Measurements from ENCODE around the gene PPIL1.
"Not testable (repeated sequence)": the region's sequence is repeated elsewhere in the genome, so short reads cannot be mapped to it uniquely, and the experiment has no call there.

Gene PPIL1

DNA sequence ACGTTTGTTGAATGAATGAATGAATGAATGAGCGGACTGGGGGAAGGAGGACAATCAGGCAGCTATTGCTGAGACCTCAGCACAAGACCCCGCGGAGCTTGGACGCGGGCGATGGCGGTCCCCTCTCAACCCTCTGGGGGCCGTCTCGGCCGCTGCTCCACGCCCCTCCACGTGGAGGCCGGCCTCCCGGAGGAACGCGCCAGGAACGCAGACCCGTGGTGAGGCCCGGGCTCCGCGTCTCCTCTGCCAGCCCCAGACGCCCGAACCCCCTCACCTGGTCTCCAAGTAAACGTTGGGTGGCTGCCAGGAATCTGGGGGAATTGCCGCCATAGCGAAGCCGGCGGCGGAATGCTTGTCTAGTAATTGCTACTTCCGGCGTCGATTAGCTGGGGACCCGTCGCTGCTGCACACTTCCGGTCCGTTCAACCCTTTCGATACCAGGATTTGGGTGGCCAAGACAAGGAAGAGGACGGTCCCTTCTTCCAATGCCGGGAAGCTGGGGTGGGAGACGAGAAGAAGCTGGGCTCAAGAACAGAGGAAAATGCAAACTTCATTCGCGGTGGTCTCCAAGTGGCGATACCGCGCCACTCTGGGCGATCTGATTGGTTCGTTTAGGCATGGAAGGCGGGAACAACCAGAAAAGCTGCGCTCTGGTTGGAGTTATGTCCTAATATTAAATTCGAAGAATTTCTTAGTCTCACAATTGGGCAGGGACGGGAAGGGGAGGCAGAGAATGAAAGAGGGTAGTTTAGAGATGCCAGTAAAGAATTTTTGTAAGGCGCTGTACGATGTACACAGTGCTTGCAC lies at the start of gene PPIL1:
Gene PPIL1, minus strand, starts transcription at position 361 of the 807 bp plus-strand sequence. Its CDS starts 31 bp downstream, at position 330.
- peak; percentile 59 to 62 for DNase-seq (ENCODE audit: low read depth in 2 of 2)

DNA sequence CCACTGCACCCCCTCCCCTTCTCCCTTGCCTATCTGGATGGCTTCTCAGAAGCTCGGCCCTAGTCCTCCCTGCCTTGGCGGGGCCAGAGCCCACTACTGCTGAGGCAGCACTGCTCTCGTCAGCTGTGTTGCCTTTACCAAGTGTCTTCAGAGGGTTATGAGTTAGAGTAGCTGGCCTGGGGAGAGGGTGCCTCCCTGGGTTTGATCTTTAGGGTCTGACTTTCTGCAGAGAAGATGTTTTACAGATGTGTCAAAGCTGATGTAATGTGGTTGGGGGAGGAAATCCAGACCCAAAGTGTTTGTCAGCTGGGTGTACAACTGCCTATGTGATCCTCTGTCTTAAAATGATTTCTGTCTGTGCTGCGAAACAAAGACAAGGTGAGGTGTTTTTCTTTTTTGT lies 49.5 kb upstream of the PPIL1 start:
- DNase-seq (ENCODE audit: low read depth in 2 of 2): no peak

DNA sequence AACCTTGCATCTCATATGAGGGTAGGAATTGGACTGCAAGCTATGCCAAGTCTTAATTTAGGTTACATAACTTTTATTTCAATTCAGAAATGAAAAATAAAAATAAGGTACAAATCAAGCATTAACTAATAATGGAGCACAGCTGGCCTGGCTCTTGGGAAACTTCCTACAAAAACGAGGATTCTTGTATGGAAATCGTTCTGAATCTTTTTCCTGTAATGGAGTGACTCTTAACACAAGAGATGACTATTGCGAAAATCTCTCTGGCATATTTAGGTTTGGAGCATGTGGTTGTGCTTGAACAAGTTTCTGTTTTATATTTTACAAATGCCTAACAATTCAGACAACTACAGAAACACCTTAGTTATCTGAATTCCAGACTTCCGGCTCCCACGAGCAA lies 45.9 kb upstream of the PPIL1 start:
- DNase-seq (ENCODE audit: low read depth in 2 of 2): no peak

DNA sequence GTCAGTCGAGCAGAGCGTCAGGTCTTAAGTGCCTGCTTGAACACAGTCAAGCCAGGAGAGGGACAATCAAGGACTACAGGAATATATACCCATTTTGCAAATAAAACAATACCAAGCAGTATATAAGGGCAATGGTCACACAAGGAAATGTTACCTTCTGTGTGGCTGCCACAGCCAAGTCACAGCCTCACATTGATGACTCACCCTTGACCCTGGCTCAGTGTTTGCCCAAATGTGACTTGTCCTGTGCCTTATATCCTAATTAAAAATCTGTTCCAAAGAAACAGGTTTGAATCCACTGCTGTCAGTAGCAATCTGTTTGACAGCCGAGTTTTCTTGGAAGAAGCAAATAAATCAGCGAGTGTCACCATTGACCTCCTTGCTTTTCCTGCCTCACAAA lies 45.4 kb upstream of the PPIL1 start:
- DNase-seq (ENCODE audit: low read depth in 2 of 2): no peak

DNA sequence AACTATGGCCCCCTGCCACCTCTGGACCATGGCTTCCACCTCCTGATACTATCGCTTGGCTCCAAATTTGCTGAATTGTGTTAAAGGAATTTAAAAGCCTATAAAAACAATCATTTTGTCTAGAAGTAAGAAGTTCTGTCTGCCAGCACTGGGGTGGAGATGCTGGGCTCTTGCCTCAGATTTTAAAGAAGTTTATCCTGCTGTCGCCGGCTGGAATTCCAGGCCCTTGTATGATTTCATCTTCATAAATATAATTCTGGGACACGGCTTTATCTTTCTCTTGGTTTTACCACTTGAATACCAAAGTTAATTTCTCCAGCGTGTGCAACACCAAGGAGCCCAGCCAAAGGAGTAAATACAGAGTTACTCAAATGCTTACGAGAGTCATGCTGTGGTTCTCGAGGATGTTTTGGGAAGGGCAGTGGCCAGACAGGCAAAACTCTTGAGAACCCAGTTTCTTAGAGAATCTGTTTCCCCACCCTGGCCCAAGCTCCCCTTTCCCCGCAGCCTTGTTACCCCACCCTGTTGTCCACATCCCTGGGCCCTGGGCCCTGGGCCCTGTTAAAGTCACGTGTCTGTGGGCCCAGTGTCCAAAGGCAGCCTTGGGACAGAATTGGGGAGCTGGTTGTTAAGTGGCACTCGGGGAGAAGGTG lies 43.1 kb upstream of the PPIL1 start:
- no peak for DNase-seq (ENCODE audit: low read depth in 2 of 2)

DNA sequence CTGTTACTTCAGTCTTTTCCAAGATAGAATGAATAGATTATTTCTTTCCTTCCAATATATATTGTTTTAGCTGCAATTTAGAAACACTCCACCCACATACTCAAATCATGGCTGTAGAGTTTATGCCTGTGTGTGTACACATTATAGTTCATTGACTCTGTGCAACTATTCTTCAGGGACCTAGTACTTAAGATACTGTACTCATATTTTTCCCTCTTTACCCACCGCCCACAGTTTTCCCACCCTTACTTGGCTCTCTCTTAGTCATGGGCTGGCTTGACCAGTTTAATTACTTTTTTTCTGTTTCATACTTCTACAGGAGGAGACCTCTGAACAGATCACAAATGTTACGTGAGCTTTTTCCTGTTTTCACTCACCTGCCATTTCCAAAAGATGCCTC lies 41.5 kb upstream of the PPIL1 start:
- no peak for DNase-seq (ENCODE audit: low read depth in 2 of 2)

DNA sequence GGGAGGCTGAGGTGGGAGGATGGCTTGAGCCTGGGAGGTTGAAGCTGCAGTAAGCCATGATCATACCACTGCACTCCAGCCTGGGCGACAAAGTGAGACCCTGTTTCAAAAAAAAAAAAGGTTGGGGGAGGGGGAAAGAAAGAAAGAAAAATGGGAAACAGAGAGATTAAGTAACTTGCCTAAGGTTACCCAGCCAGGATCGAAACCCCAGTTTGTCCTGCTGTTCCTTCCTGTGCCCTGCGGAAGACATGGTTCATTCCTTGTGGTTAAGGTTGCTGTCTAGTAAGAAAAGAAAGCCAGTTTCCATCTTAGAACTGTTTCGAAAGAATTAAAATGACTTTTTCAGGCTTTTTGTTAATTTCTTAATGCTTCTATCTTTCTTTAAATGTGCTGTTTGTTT lies 41.0 kb upstream of the PPIL1 start:
- no peak for DNase-seq (ENCODE audit: low read depth in 2 of 2)

DNA sequence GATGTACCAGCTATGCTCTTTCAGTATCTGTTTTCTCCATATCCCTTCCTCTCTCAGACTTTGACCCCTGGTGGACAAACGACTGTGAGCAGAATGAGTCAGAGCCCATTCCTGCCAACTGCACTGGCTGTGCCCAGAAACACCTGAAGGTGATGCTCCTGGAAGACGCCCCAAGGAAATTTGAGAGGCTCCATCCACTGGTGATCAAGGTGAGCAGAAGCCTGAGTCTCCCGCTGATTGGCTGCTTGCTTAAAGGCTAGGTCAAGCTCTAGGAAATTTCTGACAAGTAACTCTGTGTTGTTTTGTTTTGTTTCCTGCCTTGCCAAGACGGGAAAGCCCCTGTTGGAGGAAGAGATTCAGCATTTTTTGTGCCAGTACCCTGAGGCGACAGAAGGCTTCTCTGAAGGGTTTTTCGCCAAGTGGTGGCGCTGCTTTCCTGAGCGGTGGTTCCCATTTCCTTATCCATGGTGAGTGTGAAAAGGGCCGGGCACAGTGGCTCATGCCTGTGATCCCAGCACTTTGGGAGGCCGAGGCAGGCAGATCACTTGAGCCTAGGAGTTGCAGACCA lies 39.7 kb upstream of the PPIL1 start:
- DNase-seq (ENCODE audit: low read depth in 2 of 2): no peak

DNA sequence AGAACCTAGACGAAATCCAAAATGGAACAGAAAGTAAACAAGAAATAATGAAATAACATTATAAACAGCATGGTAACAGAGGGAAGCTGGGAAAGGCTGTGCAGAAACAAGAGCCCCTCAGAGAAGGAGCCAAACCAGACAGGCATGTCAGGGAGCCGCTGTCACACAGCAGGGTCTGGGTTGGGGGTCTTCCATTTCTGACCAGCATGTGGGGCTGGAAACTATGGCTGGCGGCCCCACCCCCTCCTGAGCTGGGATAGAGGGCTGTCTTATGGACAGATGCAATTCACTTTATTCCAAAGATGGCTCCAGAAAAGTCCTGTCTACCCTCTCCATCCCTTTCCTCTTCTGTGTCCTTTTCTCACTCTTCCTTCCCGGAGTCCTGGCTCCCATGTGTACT lies 38.5 kb upstream of the PPIL1 start:
- no peak for DNase-seq (ENCODE audit: low read depth in 2 of 2)

DNA sequence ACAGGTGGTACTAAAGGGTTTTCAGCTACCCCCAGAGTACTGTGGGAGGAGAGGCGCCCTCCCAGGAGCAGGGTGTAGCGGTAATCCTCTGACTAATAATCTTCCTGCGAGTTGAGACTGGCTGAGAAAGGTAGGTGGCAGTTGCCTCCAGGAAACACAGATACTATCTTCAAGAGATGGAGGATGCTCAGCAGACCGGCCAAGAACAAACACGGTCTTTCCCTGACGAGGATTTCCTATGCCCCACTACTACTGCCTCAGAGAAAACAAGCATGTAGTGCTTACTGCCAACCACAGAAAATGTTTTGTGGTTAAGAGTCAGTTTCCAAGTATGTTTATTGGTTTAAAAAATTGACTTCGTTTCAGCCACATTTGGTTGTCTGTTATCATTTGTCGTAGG lies 38.0 kb upstream of the PPIL1 start:
- DNase-seq (ENCODE audit: low read depth in 2 of 2): peak in 1 of 2 donors; percentile 24

DNA sequence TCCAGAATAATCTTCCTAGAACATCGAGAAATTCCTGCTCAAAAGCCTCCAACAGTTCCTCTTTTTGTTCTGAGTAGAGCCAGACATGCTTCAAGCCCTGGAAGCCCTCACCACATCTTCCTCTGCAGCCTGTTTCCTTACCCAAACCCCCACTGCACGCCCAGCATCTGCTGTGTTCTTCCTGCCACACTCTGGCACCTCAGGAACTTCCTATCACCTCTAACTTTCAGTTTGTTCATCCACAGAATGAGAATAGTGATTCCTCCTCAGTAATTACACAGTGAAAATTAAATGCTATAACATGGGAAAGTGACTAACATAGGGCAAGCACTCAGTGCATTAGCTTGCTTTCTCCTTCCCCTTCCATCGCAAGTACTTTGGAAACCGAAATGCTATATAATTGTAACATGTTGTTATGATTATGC lies 37.4 kb upstream of the PPIL1 start:
- DNase-seq (ENCODE audit: low read depth in 2 of 2): no peak

DNA sequence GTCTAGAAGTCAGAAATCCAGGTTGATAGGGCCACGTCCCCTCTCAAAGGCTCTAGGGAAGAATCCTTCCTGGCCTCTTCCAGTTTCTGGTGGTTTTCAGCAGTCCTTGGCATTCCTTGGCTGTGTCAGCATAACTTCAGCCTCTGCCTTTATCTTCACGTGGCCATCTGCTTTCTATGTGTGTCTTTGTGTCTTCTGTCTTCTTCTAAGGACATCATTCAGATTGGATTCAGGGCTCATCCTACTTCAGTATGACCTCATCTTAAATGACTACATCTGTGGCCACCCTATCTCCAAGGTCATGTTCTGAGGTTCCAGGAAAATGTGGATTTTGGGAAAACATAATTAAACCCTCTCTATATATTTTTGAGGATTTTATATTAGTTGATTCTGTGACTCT lies 34.1 kb upstream of the PPIL1 start:
- no peak for DNase-seq (ENCODE audit: low read depth in 2 of 2)

DNA sequence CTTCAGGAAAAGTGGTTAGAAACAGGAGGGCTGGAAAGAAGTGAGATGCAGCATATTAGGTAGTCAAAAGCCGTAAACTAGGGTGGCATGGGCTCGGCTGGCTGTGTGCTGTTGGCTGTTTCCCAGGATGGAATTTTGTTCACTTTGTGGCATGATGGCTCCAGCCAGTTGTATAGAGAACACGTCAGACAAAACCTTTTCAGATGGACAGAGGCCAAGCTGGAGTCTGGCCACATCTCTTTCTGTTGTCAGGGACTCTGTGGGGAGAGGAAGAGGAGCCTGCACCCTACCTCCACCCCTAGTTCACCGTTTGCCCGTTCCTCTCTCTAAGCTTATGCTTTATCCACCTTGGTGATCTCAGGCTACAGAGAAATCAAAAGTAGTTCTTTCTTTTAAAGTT lies 33.2 kb upstream of the PPIL1 start:
- no peak for DNase-seq (ENCODE audit: low read depth in 2 of 2)

DNA sequence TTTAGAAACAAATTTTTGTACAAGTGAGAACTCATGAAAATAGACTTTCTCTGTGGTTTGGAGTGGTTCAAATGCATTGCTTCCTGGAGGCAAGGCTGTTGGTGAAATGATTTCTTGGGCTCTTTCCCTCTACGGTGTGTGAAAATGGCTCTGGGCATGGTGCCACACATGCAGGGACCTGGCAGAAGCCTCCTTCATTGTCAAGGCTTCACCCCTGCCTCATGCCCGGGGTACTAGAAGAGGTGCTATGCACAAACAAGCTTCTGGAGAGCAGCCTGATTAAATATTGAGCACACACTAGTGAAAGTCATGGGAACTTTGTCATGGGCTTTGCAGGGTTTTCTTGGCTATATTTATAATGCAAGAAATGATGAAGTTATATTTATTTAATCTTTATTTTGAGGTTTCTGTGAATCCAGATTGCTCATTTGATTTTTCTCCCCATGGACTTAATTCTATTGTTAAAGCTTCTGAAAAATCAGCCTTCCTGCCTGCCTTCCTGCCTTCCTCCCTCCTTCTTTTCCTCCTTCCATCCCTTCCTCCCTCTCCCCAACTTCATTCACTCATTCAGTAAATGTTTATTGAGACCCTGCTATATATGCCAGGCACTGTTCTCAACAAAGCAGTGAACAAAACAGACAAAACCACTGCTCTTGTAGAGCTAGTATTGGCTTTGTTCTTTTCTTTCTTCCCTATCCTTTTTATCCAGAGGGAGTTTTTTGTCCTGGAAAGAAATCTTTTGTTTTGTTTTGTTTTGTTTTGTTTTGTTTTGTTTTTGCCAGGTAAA lies 32.1 kb upstream of the PPIL1 start:
- no peak for DNase-seq (ENCODE audit: low read depth in 2 of 2)

DNA sequence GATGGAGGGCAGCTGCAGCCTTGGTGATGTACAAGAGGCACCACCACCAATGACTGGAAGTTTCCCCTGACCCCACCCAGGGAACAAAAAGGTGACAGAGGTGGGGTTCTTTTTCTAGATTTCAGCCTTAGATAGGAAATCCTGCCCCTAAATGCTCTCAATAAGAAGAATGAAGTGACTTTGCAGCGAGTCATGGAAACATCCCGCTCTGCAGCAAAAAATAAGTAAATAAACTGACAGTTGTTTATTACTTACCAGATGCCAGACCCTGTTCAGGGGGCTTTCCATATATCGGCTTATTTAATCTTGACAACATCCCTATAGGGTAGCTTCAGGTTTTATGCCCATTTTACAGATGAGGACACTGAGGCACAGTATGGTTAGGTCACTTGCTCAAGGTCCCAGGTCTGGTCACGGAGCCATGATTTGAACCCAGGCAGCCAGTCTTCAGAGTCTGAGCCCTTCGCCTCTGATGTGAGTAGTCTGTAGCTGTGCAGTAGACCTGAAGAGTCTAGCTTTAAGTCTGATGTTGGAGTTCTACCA lies 30.3 kb upstream of the PPIL1 start:
- DNase-seq (ENCODE audit: low read depth in 2 of 2): no peak

DNA sequence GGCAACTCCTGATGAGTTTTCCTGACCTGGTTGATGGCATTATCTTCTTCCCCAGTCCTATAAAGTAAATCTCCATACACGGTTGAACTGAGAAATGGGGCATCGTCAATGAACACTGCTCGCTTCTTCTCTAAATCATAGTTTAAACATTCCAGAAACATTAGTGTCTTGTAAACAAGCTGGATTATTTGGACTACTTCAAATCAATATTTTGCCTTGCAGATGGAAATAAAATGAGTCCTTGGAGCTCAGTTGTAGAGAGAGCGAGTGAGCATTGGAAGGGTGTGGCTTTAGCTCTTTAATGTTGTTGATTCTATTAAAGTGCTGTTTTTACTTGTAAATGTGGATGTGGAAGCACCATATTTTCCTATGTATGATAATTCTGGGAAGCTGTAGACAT lies 29.5 kb upstream of the PPIL1 start:
- no peak for DNase-seq (ENCODE audit: low read depth in 2 of 2)

DNA sequence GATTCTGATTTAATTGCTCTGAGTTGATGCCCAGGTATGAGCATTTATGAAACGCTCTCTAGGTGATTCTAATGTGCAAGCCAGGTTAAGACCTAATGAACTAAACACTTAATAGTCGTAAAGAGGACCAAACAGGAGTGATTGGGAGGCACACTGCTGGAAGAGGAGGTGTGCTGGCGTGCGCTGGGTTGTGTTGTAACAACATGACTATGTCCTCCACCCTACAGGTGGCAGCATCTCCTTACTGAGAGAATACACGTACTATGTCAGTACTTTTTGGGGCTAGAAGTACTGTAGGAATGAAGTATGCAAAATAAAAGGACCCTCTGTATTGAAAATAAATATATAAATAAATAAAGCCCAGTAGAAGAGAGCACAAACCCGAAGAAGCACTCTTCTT lies 23.0 kb upstream of the PPIL1 start:
- no peak for DNase-seq (ENCODE audit: low read depth in 2 of 2)

DNA sequence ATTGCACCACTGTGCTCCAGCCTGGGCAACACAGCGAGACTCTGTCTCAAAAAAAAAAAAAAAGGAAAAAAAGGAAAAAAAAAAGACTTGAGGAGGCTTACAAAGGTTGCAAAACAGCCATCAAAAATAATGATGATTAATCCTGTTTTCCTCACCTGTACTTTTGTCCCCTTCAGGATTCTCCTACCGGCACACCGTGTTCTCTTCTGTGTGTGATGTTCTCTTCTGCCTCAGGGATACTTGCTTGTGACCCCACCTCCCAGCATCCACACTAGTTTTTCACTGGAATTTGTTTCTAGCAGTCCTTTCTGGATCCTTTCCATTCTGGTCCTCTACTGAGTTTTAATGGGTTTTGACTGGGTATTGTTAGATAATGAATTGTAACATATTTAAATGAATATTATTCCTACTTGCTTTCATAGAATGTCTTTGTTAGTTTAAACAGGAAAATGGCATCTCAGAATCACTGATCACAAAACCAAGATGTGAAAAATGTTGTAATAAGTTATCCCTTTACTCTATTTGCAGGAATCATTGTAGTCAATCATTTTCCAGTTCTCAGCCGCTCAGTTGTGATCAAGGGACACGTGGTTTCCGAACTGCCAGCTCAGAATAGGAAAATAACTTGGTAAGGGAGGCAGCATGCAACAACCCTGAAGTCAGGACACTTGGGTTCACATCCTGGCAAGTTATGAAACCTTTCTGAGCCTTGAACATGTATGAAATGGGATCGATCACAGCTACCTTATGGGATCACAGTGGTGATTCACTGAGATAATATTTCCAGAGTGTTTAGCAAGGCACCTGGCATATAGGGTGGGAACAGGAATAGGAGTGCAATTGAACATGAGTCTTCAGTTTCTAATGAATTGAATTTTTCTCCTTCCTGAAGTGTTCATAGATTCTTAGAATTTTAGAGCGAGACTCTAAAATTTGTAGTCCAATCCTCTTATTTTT lies 19.7 kb upstream of the PPIL1 start:
- DNase-seq (ENCODE audit: low read depth in 2 of 2): no peak

DNA sequence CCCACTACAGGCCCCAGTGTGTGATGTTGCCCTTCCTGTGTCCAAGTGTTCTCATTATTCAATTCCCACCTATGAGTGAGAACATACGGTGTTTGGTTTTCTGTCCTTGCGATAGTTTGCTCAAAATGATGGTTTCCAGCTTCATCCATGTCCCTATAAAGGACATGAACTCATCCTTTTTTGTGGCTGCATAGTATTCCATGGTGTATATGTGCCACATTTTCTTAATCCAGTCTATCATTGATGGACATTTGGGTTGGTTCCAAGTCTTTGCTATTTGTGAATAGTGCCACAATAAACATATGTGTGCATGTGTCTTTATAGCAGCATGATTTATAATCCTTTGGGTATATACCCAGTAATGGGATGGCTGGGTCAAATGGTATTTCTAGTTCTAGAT lies 16.6 kb upstream of the PPIL1 start:
- DNase-seq (ENCODE audit: low read depth in 2 of 2): not testable (repeated sequence)

DNA sequence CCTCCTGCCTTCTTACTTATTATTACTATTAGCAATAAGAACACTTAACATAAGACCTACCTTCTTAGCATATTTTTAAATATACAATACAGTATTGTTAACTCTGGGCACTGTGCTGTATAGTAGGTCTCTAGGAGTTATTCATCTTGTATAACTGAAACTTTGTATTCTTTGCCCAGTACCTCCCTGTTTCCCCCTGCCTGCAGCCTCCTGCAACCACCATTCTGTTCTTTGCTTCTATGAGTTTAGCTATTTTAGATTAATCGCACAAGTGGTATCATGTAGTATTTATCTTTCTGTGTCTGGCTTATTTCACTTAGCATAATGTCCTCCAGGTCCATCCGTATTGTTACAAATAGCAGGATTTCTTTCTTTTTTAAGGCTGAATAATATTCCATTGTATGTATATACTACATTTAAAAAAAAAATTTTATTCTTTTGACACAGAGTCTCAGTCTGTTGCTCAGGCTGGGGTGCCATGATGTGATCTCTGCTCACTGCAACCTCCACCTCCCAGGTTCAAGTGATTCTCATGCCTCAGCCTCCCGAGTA lies 15.6 kb upstream of the PPIL1 start:
- DNase-seq (ENCODE audit: low read depth in 2 of 2): no peak
